Measurements from ENCODE around the gene COBLL1. TPM values are rescaled to one million over a fixed set of nuclear protein-coding genes. Genes with fewer than 3 reads are reported as not detected.
"Not testable (repeated sequence)": the region's sequence is repeated elsewhere in the genome, so short reads cannot be mapped to it uniquely, and the experiment has no call there.

The COBLL1 gene
- total RNA-seq, 4 donors from 2014 or later: 42.2 to 59.4 (median 45.2) TPM

DNA sequence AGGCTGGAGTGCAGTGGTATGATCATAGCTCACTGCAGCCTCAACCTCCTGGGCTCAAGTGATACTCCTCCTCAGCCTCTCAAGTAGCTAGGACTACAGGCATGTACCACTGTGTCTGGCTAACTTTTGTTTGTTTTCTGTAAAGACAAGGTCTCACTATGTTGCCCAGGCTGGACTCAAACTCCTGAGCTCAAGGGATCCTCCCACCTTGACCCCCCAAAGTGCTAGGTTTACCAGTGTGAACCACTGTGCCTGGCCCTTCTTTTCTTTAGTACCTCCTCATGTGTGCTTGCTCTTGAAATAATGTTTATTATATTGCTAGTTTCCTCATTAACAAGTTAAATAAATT lies 19.0 kb upstream of the COBLL1 start:
- H3K27me3 ChIP-seq: no peaks in the 10 kb centered on the region
- H3K27ac ChIP-seq: no peak overlapping the region
- H3K4me3 ChIP-seq: no peak overlapping the region
- no peaks in the 10 kb centered on the region for H3K36me3 ChIP-seq
- H3K9me3 ChIP-seq: no peaks in the 10 kb centered on the region
- H3K4me1 ChIP-seq: peaks cover 0 to under 1% (median 0%) of the 10 kb centered on the region in 4 donors
- TF ChIP-seq CTCF (IDR thresholded peaks at IDR 0.05) (no peak), POLR2A (IDR thresholded peaks at IDR 0.05) (no peak)
- DNase-seq: no peak

GRCh38 chr2:164859906-164860693 lies 18.5 kb upstream of the COBLL1 start:
- H3K36me3 ChIP-seq, H3K4me1 ChIP-seq, H3K4me3 ChIP-seq, H3K27me3 ChIP-seq, H3K9me3 ChIP-seq, H3K27ac ChIP-seq, DNase-seq: not testable (repeated sequence)

- H3K4me3 ChIP-seq: no peak overlapping the region
- H3K9me3 ChIP-seq: no peaks in the 10 kb centered on the region
- DNase-seq: no peak
- TF ChIP-seq CTCF (IDR thresholded peaks at IDR 0.05) (no peak), POLR2A (IDR thresholded peaks at IDR 0.05) (no peak)
- no peaks in the 10 kb centered on the region for H3K4me1 ChIP-seq
- H3K27ac ChIP-seq: no peak overlapping the region
- no peaks in the 10 kb centered on the region for H3K27me3 ChIP-seq
- no peaks in the 10 kb centered on the region for H3K36me3 ChIP-seq
Observed at GRCh38 chr2:164859251-164859818, 17.7 kb upstream of the COBLL1 start.

- TF ChIP-seq CTCF (IDR thresholded peaks at IDR 0.05) (no peak), POLR2A (IDR thresholded peaks at IDR 0.05) (no peak)
- no peaks in the 10 kb centered on the region for H3K9me3 ChIP-seq
- no peak for DNase-seq
- H3K36me3 ChIP-seq: no peaks in the 10 kb centered on the region
- no peaks in the 10 kb centered on the region for H3K27me3 ChIP-seq
- no peaks in the 10 kb centered on the region for H3K4me1 ChIP-seq
- H3K4me3 ChIP-seq: no peak overlapping the region
- no peak overlapping the region for H3K27ac ChIP-seq
Observed at GRCh38 chr2:164852086-164852485, 10.5 kb upstream of the COBLL1 start.

DNA sequence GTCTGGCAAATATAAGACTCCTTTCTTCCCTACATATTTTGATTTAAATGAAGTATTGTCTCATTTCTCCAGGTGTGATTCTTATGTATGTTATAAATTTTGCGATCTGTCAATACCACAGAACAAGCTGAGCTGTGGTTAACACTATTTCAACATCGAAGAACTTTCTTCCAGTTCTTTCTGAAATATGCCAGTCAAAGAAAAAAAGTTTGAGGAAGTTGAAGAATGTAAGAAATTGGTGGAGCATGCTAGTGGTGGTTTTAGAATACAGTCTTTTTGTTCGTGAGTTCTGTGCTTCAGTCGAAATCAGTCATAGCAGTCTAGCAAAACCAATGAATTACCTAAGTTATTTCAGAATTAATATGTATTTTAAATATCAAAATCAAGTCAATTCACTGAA lies 8.6 kb upstream of the COBLL1 start:
- TF ChIP-seq POLR2A (IDR thresholded peaks at IDR 0.05) (no peak), CTCF (IDR thresholded peaks at IDR 0.05) (no peak)
- H3K4me3 ChIP-seq: no peak overlapping the region
- no peaks in the 10 kb centered on the region for H3K9me3 ChIP-seq
- no peak overlapping the region for H3K27ac ChIP-seq
- no peaks in the 10 kb centered on the region for H3K36me3 ChIP-seq
- no peaks in the 10 kb centered on the region for H3K27me3 ChIP-seq
- H3K4me1 ChIP-seq: no peaks in the 10 kb centered on the region
- DNase-seq: no peak

GRCh38 chr2:164849506-164849905 lies 7.9 kb upstream of the COBLL1 start:
- DNase-seq: no peak
- TF ChIP-seq CTCF (IDR thresholded peaks at IDR 0.05) (no peak), POLR2A (IDR thresholded peaks at IDR 0.05) (no peak)
- H3K4me3 ChIP-seq: no peak overlapping the region
- H3K9me3 ChIP-seq: no peaks in the 10 kb centered on the region
- H3K36me3 ChIP-seq: no peaks in the 10 kb centered on the region
- no peaks in the 10 kb centered on the region for H3K27me3 ChIP-seq
- no peaks in the 10 kb centered on the region for H3K4me1 ChIP-seq
- H3K27ac ChIP-seq: no peak overlapping the region
